GM19025 (cell line): ENCODE measurements around the gene PRR23C.

Experiments
- ATAC-seq: cut with Tn5 transposase; IDR thresholded peaks from one replicate; pipeline ENCODE4 v1.9.1; 2021; ENCODE audit warnings: mild to moderate bottlenecking, low read depth, moderate library complexity; ENCODE audit not compliant: unreplicated experiment

Gene PRR23C

GRCh38 chr3:139005356-139005993, 39.2 kb downstream of the PRR23C start:
- ATAC-seq = no peak

GRCh38 chr3:138995706-138996105, 49.0 kb downstream of the PRR23C start:
- ATAC-seq = no peak
